Bronchial smooth muscle cell (primary cell): ENCODE data around the gene FLOT1. TPM values are rescaled to one million over a fixed set of nuclear protein-coding genes. Genes with fewer than 3 reads are reported as not detected.

ENCODE experiments used
- total RNA-seq: library from RNA; depleted of rRNA; stranded (reverse); fragments of >200 nt; gene quantifications from 2 replicates; pipeline ENCODE4 v1.2.1, GENCODE V29; 2014

Gene FLOT1
- 95.8 and 103 TPM in 2 replicates for total RNA-seq

GRCh38 chr6:30742316-30743098 lies at the start of gene FLOT1:
Gene FLOT1 (minus strand): TSS chr6:30742687. CDS start chr6:30742189, 498 bp downstream.

GRCh38 chr6:30744054-30744805 lies 1.7 kb upstream of the FLOT1 start, which contains the start of gene IER3:
Gene IER3 (minus strand): TSS chr6:30744547. CDS start chr6:30744518, 29 bp downstream.

DNA sequence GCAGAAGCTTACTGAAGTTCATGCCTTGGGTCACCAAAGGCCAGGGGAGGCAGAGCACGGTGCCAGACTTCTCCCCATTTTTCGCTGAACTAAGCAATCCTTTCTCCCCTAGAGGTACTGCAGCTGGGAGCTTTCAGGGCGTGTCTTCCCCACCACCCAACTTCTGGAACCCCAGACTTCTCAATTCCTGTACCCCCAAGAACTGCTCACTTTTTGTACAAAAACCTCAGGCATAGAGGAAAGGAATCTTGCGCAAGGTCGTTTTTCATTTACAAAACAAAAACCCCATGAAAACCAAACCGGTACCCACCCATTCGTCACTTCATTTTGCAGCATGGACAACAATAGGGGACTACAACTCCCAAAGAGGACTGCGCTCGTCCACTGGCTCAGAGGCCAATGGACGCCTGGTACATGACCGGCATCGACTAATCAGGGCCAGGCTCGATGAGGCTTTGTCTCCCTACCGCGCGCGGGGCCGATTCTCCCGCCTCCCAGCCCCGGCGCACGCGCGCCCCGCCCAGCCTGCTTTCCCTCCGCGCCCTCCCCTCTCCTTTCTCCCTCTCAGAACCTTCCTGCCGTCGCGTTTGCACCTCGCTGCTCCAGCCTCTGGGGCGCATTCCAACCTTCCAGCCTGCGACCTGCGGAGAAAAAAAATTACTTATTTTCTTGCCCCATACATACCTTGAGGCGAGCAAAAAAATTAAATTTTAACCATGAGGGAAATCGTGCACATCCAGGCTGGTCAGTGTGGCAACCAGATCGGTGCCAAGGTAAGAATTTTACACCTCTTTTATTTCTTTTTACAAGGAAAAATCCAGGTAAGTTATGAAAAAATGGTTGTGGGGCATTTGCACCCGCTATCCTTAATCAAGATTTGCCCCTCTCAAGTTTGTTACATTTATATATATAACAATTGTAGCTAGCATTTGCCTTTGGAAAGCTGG lies 22.4 kb downstream of the FLOT1 start, which contains the start of gene TUBB:
TSS of gene TUBB (plus strand) at position 562 of the 947 bp plus-strand sequence. CDS start at position 717, 155 bp downstream.

DNA sequence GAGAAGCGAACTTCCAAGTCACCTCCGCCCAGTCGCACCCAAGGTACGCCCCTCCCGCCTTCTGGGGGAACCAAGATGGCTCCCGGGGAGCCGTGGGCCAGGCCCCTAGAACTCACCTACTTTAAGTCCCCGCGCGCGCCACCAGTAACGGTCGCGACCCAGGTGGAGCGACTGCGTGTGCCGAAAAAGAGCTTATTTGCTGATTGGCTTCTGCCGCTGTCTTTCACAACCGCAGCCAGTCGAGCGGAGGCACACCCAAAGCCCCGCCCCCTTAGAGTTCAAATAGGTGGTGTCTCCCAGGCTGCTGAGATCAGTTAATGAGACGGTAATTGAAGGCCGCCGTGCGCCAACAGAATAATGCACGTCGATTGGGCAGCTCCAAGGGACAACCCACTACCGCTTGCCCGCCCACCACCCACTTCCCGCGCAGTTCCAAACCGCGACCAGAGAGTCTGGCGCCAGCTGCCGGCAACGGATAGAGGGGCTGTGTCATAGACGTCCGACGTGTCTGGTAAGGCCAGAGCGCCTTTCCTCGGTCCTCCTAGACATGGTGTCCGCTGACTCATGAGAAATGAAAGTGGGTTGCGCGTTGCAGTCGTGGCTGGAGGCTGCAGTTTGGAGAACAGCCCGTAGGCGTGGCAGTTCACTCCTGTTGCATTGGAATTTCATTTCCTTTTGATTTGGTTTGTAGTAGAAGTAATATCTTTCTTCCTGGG lies 25.2 kb downstream of the FLOT1 start, which contains the start of gene MDC1:
TSS of gene MDC1 (minus strand) at position 153 of the 716 bp plus-strand sequence. CDS start 2,106 bp downstream, outside the sequence.

DNA sequence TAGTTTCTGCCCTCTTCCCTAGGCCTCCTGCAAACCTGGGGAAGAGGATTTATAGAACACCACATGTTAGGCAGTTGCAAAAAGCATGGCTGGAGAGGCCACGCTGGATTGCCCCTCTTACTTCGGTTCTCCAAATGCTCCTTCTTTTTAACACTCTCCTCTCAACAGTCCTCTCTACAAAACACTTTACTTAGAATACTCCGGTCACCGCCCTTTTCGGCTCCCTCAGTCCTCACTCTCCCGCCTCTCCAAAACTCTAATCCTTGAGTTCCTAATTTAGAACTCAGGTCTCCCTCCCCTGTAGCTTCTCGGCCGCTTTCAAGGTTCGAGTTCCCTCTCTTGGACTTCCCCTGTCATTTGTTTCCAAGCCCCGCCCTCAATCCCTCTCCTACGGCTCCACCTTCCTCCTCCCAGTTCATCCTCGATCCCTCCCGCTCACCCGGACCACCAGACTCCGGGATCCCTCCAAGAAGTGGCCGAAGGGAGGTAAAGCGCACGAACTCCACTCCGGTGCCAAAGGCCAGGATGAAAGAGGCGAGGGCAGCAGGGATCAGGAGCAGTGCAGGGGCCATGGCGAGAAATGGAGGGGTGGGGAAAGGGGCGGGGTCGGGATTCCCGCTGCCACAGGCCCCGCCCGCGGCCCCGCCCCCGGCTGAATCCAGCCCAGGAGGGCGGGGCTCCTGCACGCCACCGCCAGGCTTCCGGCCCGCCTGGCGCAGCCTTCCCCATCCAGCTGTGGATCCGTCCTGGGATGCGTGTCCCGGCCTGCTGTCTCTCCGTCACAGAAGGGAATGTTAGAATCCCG lies 51.9 kb downstream of the FLOT1 start, which contains the start of gene NRM:
TSS of gene NRM (minus strand) at position 582 of the 805 bp plus-strand sequence. CDS start at position 572, 10 bp downstream.

DNA sequence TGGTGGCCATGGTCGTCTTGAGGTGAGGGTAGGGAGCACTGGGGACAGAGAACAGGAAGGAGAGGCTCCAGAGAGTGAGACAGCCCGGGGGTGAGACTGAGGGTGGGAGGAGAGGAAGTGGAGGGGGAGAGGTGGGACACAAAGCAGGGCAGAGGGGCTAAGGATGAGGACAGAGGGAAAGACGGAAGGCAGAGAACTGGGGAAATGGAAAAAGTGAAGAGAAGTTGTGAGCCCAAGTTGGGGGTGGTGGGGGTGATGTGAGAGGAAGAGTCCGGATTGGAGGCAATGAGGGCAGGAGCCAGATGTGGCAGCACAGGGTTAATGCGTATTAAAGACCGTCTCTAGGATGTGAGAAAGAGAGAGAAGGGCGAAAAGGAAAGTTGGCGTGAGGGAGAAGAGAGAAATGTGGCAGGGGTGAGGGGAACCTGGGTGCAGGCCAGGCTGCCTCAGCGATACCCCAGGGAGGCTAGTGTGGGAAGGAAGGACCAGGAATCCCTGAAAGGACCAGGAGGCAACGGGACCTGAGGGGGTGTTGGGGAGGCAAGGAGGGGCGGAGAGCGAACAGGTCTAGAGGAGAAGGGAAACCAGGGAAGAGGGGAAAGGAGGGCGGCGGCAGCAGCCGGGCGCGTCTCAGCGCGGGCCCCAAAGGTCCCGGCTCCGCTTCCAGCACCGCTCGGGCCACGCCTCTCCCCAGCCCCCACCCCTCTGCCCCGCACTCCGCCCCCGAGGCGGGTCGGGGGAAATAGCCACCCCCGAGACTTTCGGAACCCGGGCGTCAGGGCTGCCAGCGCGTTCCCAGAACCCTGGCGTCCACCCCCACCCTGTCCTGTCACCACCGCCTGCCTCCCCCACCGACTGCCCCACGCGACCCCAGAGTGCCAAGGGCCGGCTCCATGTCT lies 56.2 kb downstream of the FLOT1 start, which contains the start of gene PPP1R18:
TSS of gene PPP1R18 (minus strand) at position 637 of the 899 bp plus-strand sequence. CDS start at position 10, 627 bp downstream.

Other genes with a start within 250 kb of the FLOT1 start
- 77.4 and 79.3 TPM in 2 replicates for gene GNL1, start 186.2 kb downstream of the FLOT1 start, total RNA-seq
- gene PRR3, start 185.4 kb downstream of the FLOT1 start, total RNA-seq = 4.7 and 5.2 TPM in 2 replicates
- 37.2 and 45.9 TPM in 2 replicates for gene ABCF1, start 171.2 kb downstream of the FLOT1 start, total RNA-seq
- gene PPP1R10, start 125.4 kb downstream of the FLOT1 start, total RNA-seq = 10.4 and 12.0 TPM in 2 replicates
- 39.6 and 48.1 TPM in 2 replicates for gene MRPS18B, start 124.8 kb downstream of the FLOT1 start, total RNA-seq
- gene ATAT1, start 115.8 kb downstream of the FLOT1 start, total RNA-seq = 2.2 and 5.4 TPM in 2 replicates
- 2.2 and 2.7 TPM in 2 replicates for gene C6orf136, start 95.6 kb downstream of the FLOT1 start, total RNA-seq
- gene DHX16, start 69.7 kb downstream of the FLOT1 start, total RNA-seq = 29.3 and 36.6 TPM in 2 replicates
- gene PPP1R18, start 56.0 kb downstream of the FLOT1 start, total RNA-seq = 40.8 and 43.5 TPM in 2 replicates
- 1.4 and 1.7 TPM in 2 replicates for gene NRM, start 51.7 kb downstream of the FLOT1 start, total RNA-seq
- 2.4 and 3.2 TPM in 2 replicates for gene MDC1, start 25.4 kb downstream of the FLOT1 start, total RNA-seq
- 409 and 447 TPM in 2 replicates for gene TUBB, start 22.3 kb downstream of the FLOT1 start, total RNA-seq
- gene IER3, start 1.9 kb upstream of the FLOT1 start, total RNA-seq = 15.0 and 16.7 TPM in 2 replicates
- gene DDR1, start 141.8 kb upstream of the FLOT1 start, total RNA-seq = 21.1 and 28.9 TPM in 2 replicates
- 10.3 and 10.6 TPM in 2 replicates for gene GTF2H4, start 165.5 kb upstream of the FLOT1 start, total RNA-seq
- 13.4 and 14.9 TPM in 2 replicates for gene VARS2, start 171.6 kb upstream of the FLOT1 start, total RNA-seq
- not detected in 2 replicates for gene SFTA2, start 189.5 kb upstream of the FLOT1 start, total RNA-seq
- not detected in 2 replicates for gene MUCL3, start 198.3 kb upstream of the FLOT1 start, total RNA-seq
- not detected in 2 replicates for gene MUC21, start 241.0 kb upstream of the FLOT1 start, total RNA-seq